HuH-7.5 (cell line): Measurements from ENCODE around the gene PADI2.

ENCODE experiments used
- DNase-seq: peaks from one replicate; pipeline ENCODE4 v3.0.0; 2011; ENCODE audit warnings: low spot score

Gene PADI2

GRCh38 chr1:17119076-17119772 is at the start of gene PADI2:
TSS of gene PADI2 (minus strand) at chr1:17119451. CDS start at chr1:17119371, 80 bp downstream.
- DNase-seq = no peak

GRCh38 chr1:17168091-17168876 is 49.0 kb upstream of the PADI2 start:
- no peak for DNase-seq

GRCh38 chr1:17167786-17168090 is 48.5 kb upstream of the PADI2 start:
- DNase-seq = no peak

- no peak for DNase-seq
Measured at GRCh38 chr1:17167041-17167785, 48.0 kb upstream of the PADI2 start.

GRCh38 chr1:17165823-17166222 is 46.6 kb upstream of the PADI2 start:
- DNase-seq = no peak

- no peak for DNase-seq
Measured at GRCh38 chr1:17163789-17164666, 44.8 kb upstream of the PADI2 start.

- DNase-seq = no peak
Measured at GRCh38 chr1:17163371-17163770, 44.1 kb upstream of the PADI2 start.

- no peak for DNase-seq
Measured at GRCh38 chr1:17162941-17163340, 43.7 kb upstream of the PADI2 start.

- no peak for DNase-seq
Measured at GRCh38 chr1:17161926-17162800, 42.9 kb upstream of the PADI2 start.

GRCh38 chr1:17161137-17161740 is 42.0 kb upstream of the PADI2 start:
- no peak for DNase-seq

GRCh38 chr1:17158961-17159360 is 39.7 kb upstream of the PADI2 start:
- no peak for DNase-seq

- no peak for DNase-seq
Measured at GRCh38 chr1:17156108-17156507, 36.9 kb upstream of the PADI2 start.

- DNase-seq = no peak
Measured at GRCh38 chr1:17155257-17155920, 36.1 kb upstream of the PADI2 start.

GRCh38 chr1:17149771-17150170 is 30.5 kb upstream of the PADI2 start:
- DNase-seq = no peak

GRCh38 chr1:17148950-17149608 is 29.8 kb upstream of the PADI2 start:
- DNase-seq = no peak

- no peak for DNase-seq
Measured at GRCh38 chr1:17145648-17146047, 26.4 kb upstream of the PADI2 start.

- no peak for DNase-seq
Measured at GRCh38 chr1:17143760-17144159, 24.5 kb upstream of the PADI2 start.

GRCh38 chr1:17141441-17142197 is 22.4 kb upstream of the PADI2 start:
- DNase-seq = no peak

GRCh38 chr1:17140279-17140678 is 21.0 kb upstream of the PADI2 start:
- no peak for DNase-seq
